Endothelial cell of umbilical vein (primary cell): ENCODE results near the gene SEL1L2.

ENCODE experiments used
- CTCF ChIP-seq, 2 donors: IDR thresholded peaks; 1 replicate in 1 of 2; 2 replicates in 1 of 2; pipeline ENCODE4 v1.5.1; 2011; ENCODE audit warnings: low read length in 2 of 2, mild to moderate bottlenecking in 2 of 2, moderate library complexity in 2 of 2, control low read depth in 1 of 2, inconsistent platforms in 1 of 2, low read depth in 1 of 2; ENCODE audit not compliant: insufficient read depth in 1 of 2; ENCODE audit errors: extremely low read depth in 1 of 2
- EZH2 ChIP-seq: IDR thresholded peaks from 2 replicates; pipeline ENCODE4 v1.6.1; 2012; ENCODE audit warnings: borderline replicate concordance, low read depth, mild to moderate bottlenecking, moderate library complexity, low read length, inconsistent platforms; ENCODE audit not compliant: severe bottlenecking
- POLR2A ChIP-seq: IDR thresholded peaks from 2 replicates; pipeline ENCODE4 v1.6.1; 2012; ENCODE audit warnings: low read depth, mild to moderate bottlenecking, control low read depth, low read length
- POLR2AphosphoS5 ChIP-seq: IDR thresholded peaks from 2 replicates; pipeline ENCODE4 v1.6.1; 2012; ENCODE audit warnings: low read depth, mild to moderate bottlenecking, control low read depth, low read length, moderate library complexity; ENCODE audit not compliant: insufficient read depth

- TF ChIP-seq POLR2A (no peak), CTCF (IDR thresholded peaks at IDR 0.05; ENCODE audit: extremely low read depth in 1 of 2, insufficient read depth in 1 of 2, low read depth in 1 of 2, low read length in 2 of 2) (no peak), EZH2 (no peak), POLR2AphosphoS5 (no peak)
These were observed 150.9 kb downstream of the SEL1L2 start for GRCh38 chr20:13839421-13840092.
